GM21360 (cell line): ENCODE measurements around the gene SYP.

ENCODE experiments used
- ATAC-seq: cut with Tn5 transposase; IDR thresholded peaks from one replicate; pipeline ENCODE4 v1.9.1; 2021; ENCODE audit warnings: mild to moderate bottlenecking, moderate library complexity; ENCODE audit not compliant: unreplicated experiment

Gene SYP

GRCh38 chrX:49221868-49222267 is 21.9 kb upstream of the SYP start:
- no peak for ATAC-seq

DNA sequence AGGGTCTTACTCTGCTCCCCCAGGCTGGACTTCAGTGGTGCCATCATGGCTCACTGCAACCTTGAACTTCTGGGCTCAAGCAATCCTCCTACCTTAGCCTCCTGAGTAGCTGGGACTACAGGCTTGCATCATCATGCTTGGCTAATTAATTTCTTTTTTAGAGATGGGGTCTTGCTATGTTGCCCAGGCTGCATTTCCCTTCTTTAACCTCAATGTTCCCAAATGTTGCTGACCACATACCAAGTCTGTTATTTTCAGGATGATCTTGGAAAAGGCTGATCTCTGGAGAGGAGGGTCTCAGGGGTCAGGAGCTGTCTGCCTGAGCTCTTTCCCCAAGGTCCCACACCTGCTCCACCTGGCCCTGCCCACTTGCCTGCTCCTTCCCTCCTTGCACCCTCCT is 20.1 kb upstream of the SYP start:
- no peak for ATAC-seq

DNA sequence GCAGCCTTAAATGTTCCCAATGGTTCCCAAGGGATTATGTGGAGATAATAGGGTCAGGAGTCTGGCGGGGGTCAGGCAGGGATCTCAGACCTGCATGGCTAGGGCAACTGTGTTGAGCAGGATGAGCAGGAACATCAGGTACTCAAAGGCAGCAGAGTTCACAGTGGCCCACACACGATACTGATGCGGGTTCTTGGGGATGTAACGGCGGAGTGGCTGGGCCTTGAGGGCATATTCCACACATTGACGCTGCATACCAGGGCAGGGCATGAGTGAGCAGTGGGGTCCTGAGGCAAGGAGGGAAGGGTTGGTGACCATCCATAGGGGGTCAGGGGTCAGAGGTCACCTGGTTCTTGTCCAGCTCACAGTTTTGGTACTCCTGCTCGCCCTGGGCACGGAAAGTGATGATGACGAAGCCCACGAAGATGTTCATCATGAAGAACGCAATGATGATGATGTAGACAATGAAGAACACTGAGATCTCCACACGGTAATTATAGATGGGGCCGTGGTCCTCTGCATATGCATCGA is 15.1 kb upstream of the SYP start:
- no peak for ATAC-seq

DNA sequence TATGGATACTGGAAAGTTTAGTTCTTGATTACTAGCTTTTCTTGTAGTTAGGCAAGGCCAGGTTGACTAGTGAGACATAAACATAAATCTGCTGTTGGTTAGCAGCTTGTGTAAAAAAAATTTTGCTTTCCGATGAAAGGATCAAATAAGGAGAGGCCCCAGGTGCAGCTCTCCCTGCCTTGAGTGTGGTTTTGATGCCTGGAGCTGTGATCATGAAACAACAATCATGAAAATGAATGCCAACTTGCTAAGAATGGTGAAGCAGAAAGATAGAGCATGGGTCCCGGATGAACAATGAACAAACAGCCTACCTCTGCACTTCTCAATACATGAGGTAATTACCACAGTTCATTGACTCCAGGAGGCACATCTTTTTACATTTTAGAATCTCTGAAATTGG is 14.4 kb upstream of the SYP start:
- ATAC-seq: no peak

GRCh38 chrX:49212861-49213260 is 12.9 kb upstream of the SYP start:
- ATAC-seq: no peak

DNA sequence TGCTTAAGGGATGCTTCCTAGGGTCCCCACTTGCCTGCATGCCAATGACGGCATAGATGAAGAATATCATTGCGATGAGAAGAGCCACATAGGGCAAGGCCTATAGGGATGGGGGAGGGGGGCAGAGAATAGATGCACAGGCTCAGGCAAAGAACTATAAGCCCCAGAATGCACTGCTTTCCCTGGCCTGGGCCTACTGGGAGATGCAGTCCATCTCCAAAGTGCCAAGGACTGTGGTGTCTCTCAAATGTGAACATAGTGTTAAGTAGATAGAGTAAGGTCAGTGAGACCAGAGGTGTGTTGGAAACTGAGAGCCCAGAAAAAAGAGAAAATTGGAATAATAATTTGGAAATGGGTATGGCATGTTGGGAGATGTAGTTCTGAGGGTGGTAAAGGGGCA is 12.2 kb upstream of the SYP start:
- no peak for ATAC-seq

DNA sequence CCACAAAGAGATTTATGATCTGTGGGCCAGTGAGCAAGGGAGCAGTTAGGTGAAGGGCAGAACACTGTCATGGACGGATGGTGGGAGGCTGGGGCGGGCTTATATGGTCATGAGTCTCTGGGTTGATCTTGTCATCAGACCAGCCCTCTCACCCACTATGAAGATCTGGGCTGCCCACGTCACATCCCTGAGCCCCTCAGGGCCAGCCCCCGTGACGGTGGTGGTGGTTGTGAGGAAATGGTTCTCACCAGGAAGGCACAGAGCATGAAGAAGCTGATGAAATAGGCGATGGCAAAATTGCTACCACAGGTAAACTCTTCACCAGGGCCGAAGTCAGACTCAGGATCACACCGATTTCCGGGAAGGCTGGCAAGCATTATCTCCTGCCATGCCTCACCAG is 11.1 kb upstream of the SYP start:
- no peak for ATAC-seq

- ATAC-seq: no peak
These were observed 10.4 kb upstream of the SYP start for GRCh38 chrX:49210406-49210805.

DNA sequence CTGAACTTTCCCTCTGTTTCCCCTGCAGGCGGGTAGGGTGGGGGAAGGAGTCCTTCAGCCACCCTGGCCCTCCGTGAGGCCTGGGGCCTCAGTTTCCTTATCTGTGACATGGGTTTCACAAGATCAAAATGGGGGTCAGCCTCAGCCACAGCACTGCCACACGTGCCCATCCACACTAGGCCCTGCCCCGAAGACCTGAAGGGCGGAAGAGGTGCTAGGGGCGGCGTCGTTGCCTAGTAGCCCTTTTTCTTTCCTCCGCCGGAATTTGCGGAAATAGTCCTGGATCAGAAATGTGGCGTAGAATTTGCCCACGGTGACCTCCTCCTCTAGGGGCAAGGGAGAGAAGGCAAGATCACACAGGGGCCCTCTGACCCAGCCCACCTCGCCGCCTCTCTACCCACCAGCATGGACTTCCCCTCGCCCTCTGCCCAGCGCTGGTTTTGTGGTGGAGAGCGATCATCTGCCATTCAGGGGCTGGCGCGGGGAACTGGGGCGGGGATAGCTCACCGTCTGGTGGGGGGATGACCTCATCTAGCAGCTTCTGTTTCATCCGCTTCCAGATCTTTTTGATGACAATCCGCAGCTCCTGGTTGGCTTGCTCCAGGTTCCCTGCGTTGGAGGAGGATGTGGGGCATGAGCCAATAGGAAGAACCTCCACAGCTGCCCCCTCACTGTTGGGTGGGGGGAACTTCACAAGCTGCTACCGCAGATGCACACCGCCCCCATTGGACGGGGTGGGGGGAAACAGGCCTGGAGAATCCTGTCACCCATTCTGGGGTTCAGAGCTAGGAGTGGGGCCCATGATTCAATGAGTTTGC is 9.7 kb upstream of the SYP start:
- no peak for ATAC-seq

- no peak for ATAC-seq
These were observed 8.4 kb upstream of the SYP start for GRCh38 chrX:49208399-49208798.

DNA sequence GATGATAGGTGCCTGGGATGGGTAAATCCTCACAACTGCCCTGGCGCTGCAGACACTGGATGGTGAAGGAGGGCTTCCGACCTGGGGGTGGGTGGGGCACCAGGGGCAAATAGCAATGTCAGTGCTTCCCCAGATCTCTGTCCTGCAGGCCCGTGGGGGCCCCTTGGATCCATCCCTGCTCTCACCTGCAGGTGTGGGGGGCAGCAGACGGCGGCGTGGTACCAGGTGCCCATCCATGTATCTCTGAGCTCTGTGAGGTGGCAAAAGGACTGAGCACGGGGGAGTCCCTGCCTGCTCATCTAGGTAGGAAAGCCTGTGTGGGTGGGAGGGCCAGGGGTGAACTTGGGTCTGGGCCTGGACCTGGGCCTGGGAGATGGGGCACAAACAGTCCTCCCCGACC is 6.5 kb upstream of the SYP start:
- no peak for ATAC-seq

DNA sequence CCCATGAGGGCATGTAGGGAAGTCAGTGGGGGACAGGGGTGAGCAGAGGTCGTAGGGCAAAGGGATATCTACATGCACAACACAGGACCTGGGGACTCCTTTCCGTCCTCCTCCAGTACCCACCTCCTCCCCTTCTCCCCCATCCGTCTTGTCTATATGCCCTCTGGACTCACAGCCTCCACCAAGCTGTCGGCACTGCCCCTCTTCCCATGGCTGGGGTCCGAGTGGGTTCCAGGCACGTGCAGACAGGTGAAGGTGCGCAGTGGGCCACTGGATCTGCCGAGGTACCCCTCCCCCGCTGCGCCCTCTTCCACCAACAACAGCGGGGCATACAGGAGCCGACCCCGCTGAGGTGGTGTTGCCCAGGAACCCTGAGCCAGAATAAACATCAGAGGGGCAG is 5.5 kb upstream of the SYP start:
- no peak for ATAC-seq

DNA sequence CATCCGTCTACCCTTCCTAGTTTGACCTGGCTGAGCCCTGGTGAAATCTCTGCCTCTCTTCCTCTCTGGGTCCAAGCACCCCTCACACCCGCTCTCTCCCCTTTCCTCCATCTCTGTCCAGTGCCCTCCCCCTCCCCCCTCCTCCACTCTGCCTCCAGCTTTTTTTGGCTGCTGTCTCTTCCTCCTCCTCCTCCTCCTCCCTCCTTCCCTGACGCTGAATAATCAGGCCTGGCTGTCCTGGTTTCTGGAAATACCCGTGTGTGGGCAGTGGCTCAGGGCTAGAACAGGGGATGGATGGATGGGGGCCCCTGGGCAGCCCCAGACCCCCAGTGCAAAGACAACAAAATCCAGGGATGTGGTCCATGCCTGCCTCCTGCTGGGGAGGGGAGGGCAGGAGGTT is 4.7 kb upstream of the SYP start:
- ATAC-seq: no peak

- ATAC-seq: no peak
These were observed 4.0 kb upstream of the SYP start for GRCh38 chrX:49204017-49204416.

DNA sequence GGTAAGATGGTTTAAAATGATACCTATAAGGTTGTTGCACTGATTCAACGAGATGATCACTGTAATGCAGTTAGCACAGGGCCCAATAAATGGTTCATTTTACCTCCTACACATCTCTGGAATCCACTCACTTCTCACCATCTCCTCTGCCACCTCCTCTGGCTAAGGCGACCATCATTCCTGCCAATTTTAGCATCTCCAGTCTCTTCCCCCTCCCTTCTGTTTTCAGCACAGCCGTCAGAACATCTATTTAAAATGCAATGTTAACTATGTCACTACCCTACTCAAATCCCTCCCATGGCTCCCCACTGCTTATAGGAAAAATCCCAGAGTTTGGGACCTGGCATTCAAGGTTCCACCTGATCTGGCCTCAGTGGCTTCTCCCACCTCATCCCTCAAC is 3.5 kb upstream of the SYP start:
- no peak for ATAC-seq

GRCh38 chrX:49202022-49202421 is 2.0 kb upstream of the SYP start:
- ATAC-seq: no peak

- no peak for ATAC-seq
These were observed 738 bp downstream of the SYP start for GRCh38 chrX:49199315-49199595.

DNA sequence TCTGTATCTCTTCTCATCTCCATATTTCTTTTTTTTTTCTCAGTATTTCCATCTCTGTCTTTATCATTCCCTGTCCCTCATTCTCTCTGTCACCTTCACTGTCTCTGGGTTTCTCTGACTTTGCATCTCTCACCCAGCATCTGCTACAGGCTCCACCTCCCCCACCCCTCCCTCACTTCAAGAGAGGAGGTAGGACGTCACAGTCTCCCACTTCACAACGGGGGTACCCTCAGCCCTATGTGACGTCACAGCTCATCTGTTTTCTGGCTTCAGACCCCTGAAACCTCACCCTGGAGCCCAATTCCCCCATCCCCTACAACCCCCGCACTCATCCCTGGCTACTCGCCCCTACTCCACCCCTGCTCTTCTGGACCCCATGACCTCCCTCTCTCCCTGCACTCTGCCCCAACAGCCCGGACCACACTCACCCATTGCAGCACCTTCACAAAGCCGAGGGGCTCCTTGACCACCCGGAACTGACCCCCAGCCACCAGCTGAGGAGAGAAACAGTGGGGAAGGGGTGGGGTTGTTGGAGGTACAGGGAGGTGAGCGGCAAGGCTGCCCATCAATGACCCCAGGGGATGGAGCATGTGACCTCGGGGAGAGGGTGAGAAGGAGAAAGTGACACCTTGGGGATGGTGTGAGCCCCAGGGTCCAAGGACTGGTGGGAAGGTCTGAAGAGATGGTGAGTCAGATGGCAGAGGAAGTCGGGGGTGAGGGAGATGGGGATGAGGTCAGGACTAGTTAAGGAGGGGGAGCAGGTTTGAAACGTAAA is 1.3 kb downstream of the SYP start:
- ATAC-seq: no peak

GRCh38 chrX:49197543-49198087 is 2.4 kb downstream of the SYP start:
- no peak for ATAC-seq

- ATAC-seq: no peak
These were observed 6.4 kb downstream of the SYP start for GRCh38 chrX:49193542-49193964.

DNA sequence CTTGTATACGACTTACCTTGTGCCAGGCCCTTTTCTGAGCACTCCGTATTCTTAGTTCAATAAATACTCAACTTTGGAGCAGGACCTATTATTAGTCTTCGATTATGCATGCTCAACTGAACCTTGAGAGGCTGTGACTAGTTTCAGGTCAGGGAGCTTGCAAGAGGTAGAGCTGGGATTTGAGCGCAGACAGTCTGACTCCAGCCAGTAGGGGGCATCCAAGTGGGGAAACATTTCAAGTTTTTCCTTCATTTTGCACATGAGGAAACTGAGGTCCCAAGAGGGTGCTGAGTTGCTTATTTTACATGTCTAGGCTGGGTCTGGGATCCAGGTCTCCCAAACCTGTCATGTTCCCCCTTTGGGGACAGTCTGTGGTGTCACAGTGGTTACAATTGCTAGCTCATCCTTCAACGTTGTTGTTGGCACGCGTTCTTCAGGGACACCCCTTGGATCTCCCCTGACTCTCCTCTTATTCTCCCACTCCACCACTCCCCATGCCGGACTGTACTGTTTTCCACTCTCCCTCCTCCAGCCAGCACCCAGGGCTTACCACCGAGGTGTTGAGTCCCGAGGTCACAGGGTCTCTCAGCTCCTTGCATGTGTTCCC is 7.2 kb downstream of the SYP start:
- no peak for ATAC-seq

GRCh38 chrX:49191574-49192011 is 8.4 kb downstream of the SYP start:
- ATAC-seq: no peak
